GM19240 (cell line): ENCODE results near the gene EGFR.

ENCODE experiments used
- DNase-seq: peaks from one replicate; pipeline ENCODE4 v3.0.0; 2011; ENCODE audit warnings: low spot score; ENCODE audit not compliant: insufficient read length

The EGFR gene

DNA sequence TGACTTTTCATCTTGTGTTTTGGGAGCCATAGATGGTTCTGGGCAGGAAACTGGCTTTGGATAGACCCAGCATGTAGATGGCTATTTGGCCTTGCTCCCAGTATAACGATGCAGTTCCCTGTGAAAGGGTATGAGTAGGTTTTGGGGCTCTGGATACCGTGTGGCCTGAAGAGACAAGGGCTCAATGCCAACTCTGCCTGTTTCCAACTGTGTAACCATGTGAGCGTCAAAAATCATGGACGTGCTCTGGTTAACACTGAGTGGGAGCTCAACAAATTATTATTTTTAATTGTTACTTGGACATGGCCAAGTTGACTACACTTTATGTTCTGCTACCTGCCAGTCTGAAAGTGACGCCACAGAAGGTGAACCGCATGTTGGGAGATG, 41.8 kb downstream of the EGFR start:
- no peak for DNase-seq

DNA sequence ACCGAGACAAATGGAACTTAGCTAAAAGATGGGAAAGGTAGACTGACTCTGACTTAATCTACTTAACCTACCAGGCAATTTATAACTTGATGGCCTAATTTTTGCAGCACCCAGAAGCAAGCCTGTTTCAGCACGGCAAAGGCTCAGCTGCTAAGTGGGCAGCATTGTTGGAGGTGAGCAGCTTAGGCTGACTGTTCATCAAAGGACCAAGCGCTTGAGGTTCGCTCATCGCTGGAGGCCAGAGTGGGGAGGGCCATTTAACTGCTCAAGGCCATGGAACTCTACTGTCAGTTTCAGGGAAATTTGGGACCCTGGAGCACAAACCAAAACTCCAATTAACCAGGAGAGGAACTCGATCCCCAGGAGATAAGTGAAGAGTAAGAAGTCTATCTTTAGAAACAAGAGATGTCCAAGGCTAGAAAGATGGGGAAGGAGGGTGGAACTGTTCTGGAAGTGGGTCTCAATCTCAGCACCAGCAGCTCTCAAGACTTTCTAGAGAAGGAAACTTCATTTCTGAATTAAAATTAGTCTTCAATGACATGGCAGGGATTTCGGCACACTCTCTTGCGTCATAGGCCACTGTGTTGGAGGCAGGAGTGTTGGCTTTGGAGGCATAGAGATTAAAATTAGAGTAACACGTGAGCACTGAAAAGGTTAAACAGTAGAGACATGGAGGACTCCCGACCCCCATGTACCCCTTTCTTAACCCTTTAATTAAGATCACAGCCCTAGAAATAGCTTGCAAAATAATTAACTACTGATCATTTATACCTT, 43.1 kb downstream of the EGFR start:
- no peak for DNase-seq

DNA sequence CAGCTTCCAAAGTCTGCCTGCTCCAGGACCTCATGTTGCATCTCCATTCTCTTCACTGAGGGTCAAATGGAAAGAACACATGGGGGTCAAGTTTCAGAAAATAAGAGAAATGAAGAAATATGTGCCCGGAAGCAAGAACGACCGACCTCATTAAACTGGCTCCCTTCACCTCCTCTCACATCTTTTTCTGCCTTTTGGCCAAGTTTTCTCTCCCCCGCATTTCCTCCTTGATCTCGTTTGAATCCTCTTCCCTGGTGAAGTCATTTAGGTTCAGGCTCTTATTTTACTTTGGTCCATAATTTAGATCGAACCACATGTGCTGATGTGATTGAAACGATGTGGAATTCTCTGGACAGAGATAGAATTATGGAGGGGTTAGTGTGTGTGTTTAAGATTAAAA, 44.2 kb downstream of the EGFR start:
- DNase-seq = no peak

DNA sequence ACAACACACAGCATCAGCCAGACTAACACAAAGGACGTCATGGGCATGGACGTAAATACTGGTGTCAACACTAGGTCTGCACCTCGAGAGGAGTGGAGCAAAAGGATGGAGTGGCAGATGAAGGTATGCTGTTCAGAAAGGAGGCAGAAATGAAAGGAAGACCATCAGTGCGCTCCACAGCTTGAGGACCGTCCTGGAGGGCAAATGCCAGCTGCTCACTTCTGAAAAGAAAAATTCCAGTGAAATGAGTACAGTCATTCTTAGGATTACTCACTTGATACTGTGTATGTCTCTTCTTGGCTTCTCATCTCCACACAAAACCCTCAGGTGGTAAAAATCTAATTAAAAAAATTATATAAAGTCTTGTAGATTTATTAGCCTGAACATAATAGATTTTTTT, 44.8 kb downstream of the EGFR start:
- no peak for DNase-seq

DNA sequence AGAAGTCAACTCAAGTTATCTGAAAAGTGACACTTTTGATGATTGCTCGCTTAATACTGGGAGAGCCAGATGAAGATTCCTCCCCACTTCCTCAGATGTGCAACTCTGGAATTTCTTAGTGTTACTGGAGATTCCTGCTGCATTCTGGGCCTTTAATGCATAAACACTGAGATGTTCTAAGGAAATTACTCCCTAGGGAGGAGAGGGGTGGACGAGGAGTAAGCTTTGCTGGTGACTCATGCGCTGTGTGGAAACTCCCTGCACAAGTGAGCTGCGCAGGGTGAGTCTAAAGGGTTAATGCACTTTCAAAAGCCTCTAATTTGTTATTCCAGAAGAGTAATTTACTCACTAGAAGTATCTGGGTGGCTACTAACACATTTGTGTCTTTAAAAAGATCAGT, 46.3 kb downstream of the EGFR start:
- no peak for DNase-seq

DNA sequence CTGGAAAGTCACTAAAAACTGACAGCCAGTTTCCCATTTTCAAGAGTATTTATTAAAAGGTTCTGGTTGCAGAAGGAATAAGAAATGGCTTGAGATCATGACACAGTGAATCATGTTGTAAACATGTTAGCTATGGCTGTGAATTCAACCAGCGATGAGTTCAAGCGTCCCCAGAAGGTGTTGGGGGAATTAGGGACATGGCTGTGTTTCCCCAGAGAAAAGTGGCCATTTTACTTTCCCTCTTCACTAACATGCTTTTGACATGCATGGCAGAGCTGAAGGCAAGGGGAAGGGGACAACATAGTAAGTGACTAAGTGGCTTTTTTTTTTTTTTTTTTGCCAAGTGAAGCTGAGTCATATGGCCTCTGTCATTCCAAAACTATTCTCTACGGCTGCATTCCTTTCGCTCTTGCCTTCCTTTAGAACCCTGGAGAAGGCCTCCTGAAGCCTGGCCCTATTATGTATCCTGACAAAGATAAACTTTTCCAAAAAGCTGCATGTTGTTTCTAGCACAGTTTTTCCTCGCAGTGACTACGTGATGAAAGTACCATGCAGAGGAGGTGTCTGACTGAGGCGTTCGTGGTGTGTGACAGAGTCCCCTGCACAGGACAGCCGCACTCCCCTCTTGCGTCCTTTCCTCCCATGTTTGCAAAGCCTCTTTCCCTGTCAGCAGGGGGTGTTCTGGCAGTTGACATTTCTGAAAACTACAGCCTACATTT, 46.9 kb downstream of the EGFR start:
- DNase-seq = no peak

DNA sequence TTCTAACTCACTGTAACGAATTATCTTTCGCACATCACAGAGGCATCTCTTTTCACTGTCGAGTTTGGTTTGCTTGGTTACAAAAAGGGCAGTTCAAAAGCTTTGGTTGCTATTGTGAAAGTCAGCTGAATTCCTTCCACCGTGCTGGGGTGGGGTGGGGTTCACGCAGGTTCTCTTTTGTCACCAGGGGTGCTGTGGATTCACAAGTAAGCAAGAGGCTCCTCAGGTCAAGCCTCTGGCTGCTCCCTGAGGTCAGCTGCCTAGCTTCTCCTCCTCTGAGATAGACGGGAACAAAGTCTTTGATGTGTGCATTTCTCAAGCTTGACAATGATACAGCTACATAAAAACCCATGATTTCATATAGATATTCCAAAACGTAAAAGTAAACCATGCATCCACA, 47.7 kb downstream of the EGFR start:
- no peak for DNase-seq

DNA sequence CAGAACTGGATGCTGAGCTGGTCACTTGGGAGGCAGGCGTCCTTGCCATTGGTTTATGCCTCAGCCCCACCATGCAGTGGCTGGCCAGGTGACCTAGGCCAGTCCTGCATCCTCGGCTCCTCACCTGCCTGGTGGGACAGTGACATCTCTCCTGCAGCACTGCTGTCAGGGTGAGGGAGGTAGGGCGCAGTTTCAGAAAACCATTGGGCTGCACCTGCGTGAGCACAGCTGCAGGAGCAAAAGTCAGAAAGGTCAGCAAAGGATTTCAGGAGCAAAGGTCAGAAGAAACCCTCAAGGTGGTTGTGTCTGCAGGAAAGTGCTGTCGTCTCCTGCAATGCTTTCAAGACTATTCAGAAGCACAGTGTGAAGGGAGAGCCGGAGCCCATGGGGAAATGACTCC, 48.1 kb downstream of the EGFR start:
- no peak for DNase-seq

DNA sequence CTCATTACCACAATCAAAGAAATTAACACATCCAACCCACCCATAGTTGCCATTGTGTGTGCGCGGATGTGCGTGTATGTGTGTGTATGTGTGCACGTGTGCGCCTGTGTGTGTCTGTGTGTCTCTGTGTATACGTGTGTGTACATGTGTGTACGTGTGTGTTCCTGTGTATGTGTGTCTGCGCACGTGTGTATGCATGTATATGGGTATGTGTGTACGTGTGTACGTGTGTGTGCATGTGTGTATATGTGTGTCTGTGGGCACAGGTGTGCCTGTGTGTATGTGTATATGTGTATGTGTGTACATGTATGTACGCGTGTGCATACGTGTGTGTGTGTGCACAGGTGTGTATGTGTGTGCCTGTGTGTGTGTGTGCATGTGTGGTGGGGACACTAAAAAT, 48.9 kb downstream of the EGFR start:
- DNase-seq = no peak

DNA sequence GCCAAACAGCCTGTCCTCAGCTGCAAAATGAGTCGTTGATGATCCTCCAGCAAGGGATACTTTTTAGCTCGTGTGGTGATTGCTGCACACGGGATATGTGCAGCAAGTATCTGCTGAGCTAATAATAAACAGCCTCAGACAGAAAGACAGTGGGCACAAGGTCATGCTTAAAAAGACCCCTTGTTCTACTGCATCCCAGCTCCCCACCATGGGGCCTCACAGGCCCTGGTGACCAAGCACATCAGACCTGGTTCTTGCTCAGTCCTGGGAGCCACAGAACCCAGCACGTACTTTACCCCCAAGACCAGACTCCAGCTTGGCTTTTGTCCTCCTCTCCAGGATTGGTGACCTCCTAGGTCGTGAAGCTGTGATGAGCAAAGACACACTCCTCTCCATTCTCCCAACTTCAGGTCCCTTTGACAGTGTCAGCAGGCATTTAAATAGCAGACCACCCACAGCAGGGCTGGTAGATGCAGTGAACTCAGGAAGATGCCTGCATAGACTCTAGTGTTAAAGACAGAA, 50.5 kb downstream of the EGFR start:
- no peak for DNase-seq

DNA sequence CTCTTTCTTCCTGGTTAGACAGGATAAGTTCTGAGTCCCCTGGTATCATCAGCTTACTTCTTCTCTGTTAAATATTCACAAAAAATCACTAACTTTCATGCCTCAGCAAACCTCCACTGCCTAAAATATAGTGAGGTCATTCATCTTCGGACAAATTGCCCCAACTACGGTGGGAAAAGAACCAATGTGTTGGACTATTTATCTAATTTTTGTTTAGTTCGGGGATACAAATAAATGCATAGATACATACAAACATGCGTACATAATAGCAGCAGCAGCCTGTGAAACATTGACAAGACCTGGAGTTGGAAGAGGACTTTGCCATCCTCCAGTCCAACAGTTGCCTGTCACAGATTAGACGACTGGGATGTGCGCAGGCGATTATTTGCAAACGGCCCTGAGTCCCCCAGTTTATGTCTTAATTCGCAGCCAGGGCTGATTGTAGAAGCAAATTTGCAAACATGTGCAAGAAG, 51.5 kb downstream of the EGFR start:
- no peak for DNase-seq

DNA sequence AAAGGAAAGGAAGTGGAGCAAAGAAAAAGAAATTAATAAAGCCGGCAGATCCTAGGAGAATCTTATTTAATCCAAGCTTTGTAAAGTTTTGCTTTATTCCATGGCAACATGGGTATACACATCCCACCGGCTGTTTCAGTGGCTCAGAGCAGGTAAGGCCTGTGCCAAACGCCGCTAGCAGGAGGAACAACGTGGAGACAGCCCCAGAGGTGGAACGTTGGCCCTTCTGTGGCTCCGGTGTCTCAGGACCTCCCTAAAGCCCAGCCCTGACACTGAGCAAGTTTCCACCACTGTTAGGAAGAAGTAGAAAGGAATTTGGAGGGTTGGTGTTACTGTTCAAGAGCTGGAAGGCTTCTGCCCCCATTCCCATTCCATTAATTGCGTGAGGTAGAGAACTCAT, 52.0 kb downstream of the EGFR start:
- DNase-seq = no peak

DNA sequence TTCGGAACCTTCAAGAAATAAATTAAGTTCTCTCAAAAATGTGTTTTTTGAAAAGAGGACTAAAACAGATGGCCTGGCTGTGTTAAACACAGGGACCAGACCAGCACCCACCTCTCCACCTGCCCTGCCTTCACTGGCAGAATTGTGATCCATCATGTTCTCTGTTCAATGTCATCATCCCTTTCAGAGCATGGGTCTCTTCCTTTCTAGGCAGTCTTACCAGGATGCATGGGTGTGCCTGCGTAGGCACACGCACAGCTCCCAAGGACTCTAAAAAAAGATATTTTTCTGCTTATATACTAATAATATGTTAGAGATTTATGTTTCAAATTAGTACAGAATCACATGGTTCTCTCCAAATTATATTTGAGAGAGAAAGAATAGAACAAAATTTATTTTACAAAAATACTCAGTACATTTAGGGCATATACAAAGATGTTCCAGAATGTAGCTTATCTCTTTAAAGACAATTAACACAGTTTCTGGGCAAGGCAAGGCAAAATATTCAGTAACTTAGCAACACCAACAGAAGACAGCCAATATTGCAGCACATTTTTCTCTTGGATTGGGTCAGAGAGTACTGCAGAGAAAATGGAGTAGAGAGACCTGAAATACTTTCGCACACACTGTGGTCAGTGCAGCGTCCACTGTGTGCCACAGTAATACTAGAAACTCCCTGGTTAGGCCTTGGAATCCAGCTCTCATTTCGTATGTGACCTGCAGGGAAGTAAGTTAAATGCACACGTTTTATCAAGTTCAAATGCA, 52.8 kb downstream of the EGFR start:
- no peak for DNase-seq

DNA sequence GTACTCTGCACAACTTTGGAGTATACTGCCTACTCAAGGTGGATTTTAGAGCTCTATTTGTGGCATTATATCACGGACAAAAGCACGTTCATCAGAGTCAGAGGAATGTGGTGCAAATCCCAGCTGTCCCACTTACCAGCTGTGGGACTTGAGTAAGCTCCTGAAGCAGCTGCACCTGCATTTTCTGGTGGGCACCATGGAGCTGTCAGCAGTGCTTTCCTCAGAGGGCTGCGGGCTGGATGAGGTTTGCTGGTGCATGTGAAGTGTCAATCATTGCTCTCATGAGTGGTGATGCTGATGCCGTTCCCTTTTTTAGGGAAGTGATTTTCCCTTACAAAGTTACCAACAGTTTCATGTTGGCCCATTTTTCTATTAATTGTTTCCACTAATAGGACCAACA, 53.4 kb downstream of the EGFR start:
- no peak for DNase-seq

DNA sequence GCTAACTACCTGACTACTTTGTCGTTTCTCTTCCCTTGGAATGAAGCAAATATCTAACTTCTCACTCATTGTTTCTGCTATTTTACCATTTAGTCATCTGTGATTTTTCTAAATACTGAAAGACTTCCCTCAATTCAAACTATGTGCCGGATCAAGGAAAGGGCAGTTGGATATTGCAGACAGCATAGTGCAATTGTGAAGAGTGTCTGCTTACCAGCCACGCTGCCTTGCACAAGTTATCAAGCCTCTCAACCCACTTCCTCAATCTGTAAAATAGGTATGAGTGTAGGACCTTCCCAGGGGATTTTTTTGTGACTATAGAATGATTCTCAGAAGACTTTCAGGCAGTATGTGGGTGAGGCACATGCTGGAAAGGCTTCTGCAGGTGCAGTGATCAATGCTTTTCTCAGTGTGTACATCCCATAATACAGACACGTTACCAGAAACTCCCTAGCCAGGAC, 54.3 kb downstream of the EGFR start:
- no peak for DNase-seq

DNA sequence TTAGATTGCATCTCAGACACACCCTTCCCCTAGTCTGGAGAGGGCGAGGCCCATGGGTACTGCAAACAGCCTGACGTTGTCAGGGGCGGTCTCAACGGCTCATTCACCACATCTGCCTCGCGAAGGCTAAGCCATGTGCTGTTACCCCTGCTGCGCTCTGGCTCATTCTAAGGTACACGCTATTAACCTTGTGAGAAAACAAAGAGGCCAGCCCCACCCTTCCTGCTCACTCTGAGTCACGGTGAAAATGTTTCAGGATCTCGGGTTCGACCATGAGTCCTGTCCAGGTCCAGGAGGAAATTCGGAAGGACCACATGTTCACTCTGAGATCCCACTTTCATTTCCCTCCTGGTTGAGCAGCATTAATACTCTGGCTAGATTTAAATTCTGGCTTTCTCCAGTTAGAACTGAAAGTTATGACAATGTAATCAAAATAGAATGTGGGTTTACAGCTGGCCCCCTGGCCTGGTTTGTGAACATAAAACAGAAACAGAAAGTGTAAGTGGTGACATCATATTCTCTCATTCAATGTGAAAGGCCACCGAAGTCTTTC, 55.2 kb downstream of the EGFR start:
- DNase-seq = peak; percentile 76

DNA sequence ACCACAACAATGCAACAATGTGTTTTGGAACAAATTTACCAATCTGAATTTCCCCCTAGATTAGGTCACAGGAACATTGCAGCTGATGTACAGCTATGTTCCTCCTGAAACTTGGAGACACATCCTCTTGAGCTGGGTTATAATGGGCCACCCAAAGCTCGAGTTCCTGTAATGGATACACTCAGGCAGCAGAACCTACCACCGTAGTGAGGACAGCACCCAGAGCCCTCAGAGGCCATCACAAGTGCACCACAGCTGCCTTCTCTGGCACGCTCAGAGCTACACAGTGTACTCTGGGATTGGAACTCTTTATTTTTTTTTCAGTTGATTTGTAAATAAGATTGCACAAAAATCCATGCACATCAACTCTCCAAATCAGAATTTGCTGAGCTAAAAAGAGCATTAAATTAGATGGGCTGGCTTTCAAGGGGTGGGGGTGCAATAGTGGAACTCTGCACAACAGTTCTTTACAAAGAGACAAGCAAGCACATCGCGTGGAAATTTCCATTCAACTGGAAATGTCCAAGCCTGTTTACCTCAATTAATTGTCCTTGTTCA, 56.7 kb downstream of the EGFR start:
- DNase-seq = no peak

DNA sequence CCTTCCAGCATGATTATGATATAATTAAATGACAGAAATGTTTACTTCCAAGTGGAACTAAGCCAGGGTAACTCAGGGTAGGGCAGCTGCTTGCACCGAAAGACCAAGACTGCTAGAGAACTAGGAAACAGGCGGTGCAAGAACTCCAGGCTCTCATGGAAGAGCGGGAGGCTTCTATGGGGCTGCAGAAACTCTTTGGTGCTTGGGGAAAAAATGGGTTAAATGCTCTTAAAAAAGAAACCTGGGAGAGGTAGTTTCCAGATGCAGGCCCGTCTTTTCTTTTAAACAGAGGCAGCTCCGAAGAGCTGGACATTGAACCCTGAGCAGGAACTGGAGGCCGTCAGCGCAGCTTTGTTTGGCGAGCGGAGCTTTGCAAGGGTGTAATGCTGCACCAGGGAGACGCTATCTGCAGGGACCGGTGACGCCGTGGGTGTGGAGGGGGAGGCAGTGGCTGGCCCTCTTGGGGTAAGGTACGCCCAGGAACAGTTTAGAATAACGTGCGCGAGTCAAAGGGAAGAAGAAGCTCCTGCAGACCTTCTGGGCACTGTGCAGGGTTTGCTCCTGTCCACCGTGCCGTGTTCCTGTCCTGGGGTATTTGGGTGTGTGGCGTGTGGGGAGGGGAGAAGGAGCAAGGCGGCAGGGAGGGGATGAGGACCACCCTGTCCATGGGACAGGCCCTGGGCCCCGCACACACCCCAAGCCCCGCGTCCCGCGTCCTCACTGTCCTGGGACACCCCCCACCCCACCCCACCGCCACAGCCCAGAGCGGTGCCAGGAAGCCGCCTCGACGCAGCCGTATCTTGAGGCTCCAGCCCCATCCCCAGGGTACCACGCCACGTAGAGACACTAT, 59.0 kb downstream of the EGFR start:
- DNase-seq = no peak

DNA sequence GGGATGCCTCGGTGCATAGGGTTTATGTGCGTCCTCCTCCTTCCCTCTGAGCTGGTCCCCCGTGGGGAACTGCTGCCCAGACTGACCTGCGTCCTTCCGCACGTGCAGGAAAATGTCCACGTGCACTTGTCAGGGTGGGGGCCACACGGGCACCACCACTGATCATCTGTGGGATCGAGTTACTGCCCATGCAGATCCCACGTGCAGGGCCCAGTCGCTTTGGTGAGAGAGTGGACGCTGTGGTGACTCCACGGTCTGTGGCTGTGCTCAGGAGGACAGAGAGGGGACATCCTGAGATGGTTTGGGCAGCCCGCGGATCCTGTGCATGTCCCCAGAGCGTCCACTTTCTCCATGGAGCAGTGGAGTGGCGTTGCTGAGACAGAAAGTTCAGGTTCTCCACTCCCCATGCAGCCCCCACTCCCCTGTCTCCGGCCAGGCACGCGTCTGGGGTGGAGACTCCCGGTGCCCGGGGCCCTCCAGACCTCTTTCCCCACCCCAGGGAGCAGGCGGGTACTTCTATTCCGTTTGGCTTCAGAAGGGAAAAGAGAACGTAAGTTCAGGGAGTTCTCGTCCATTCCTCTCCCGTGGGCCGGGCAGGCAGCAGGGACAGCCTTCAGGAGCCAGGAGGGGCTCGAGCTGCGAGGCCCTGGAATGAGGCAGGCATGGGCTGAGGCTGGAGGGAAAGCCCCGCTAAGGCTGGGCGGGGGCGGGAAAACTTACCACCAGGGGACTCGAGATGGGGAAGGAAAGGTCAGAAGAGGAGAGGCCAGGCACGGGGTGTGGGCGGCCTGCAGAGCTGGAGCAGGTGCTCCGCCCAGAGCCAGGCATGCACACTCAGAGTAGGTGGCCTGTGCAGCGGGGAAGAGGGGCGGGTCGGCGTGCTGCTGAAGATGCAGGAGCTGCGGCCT, 59.9 kb downstream of the EGFR start:
- no peak for DNase-seq
